HepG2 (cell line): ENCODE measurements around the gene MED22. TPM values are rescaled to one million over a fixed set of nuclear protein-coding genes. Genes with fewer than 3 reads are reported as not detected.

ENCODE experiments used
- GPN1 ChIP-seq: sonication (generic); formaldehyde crosslinking; IDR thresholded peaks from 2 replicates; pipeline ENCODE4 v1.5.1; 2020; ENCODE audit warnings: missing genetic modification reagents, borderline replicate concordance
- LCORL ChIP-seq, 2 experiments: fragments of 450-650 bp in 1 of 2; sonication (generic) in 1 of 2; formaldehyde crosslinking in 1 of 2; IDR thresholded peaks; 2 replicates each; pipeline versions ENCODE4 v1.5.0 to v1.6.1; 2017 to 2020; ENCODE audit warnings: antibody characterized with exemption in 1 of 2, missing genetic modification reagents in 1 of 2
- MBNL3 ChIP-seq: fragments of 250-450 bp; sonication (Bioruptor Pico); conservative IDR thresholded peaks from 2 replicates; pipeline ENCODE4 v1.8.0; 2022; ENCODE audit warnings: mild to moderate bottlenecking, inconsistent platforms
- NR1H2 ChIP-seq: sonication (generic); formaldehyde crosslinking; IDR thresholded peaks from 2 replicates; pipeline ENCODE4 v1.8.1; 2022; ENCODE audit warnings: low read depth, missing genetic modification reagents, borderline replicate concordance
- NRL ChIP-seq: sonication (generic); formaldehyde crosslinking; IDR thresholded peaks from 2 replicates; pipeline ENCODE4 v1.5.0; 2020; ENCODE audit warnings: missing genetic modification reagents, mild to moderate bottlenecking, moderate library complexity, borderline replicate concordance
- PHF20 ChIP-seq: sonication (generic); formaldehyde crosslinking; IDR thresholded peaks from 2 replicates; pipeline ENCODE4 v1.5.0; 2020; ENCODE audit warnings: mild to moderate bottlenecking, missing genetic modification reagents
- POLR2AphosphoS2 ChIP-seq: IDR thresholded peaks from 2 replicates; pipeline ENCODE4 v1.6.1; 2011; ENCODE audit warnings: low read depth, low read length, improper control_type of control experiment
- REXO4 ChIP-seq: sonication (generic); formaldehyde crosslinking; IDR thresholded peaks from 2 replicates; pipeline ENCODE4 v1.8.0; 2022; ENCODE audit warnings: missing genetic modification reagents, mild to moderate bottlenecking, borderline replicate concordance
- SRSF9 ChIP-seq: fragments of 200-400 bp; formaldehyde crosslinking; IDR thresholded peaks from 2 replicates; pipeline ENCODE4 v1.6.1; 2018; ENCODE audit warnings: borderline replicate concordance, mild to moderate bottlenecking, low read depth, low read length; ENCODE audit not compliant: insufficient read depth, poor library complexity, severe bottlenecking
- XRCC5 ChIP-seq: fragments of 200-400 bp; formaldehyde crosslinking; optimal IDR thresholded peaks from 2 replicates; pipeline ENCODE3; 2017; ENCODE audit warnings: mild to moderate bottlenecking, low read length
- ZFP37 ChIP-seq: sonication (generic); formaldehyde crosslinking; IDR thresholded peaks from 2 replicates; pipeline ENCODE4 v1.4.0; 2020; ENCODE audit warnings: missing genetic modification reagents, borderline replicate concordance
- ZFY ChIP-seq: sonication (generic); formaldehyde crosslinking; IDR thresholded peaks from 2 replicates; pipeline ENCODE4 v1.4.0; 2020; ENCODE audit warnings: missing genetic modification reagents
- ZMYM2 ChIP-seq: sonication (generic); formaldehyde crosslinking; IDR thresholded peaks from 2 replicates; pipeline ENCODE4 v1.8.0; 2022; ENCODE audit warnings: mild to moderate bottlenecking, missing genetic modification reagents
- ZNF205 ChIP-seq: IDR thresholded peaks from 2 replicates; pipeline ENCODE4 v1.6.1; 2018; ENCODE audit warnings: missing biosample characterization, missing genetic modification reagents
- ZNF709 ChIP-seq: sonication (generic); formaldehyde crosslinking; IDR thresholded peaks from 2 replicates; pipeline ENCODE4 v1.5.0; 2020; ENCODE audit warnings: mild to moderate bottlenecking, missing genetic modification reagents
- ZSCAN29 ChIP-seq: sonication (generic); formaldehyde crosslinking; conservative IDR thresholded peaks from 2 replicates; pipeline ENCODE4 v1.4.0; 2020; ENCODE audit warnings: mild to moderate bottlenecking, missing genetic modification reagents
- polyA plus RNA-seq, 8 experiments: library from polyadenylated mRNA; depleted of rRNA in 3 of 8; stranded (reverse) in 7 of 8; unstranded in 1 of 8; fragments of >200 nt; fragmentation: Illumina TruSeq in 4 of 8; extraction: Trizol in 4 of 8; gene quantifications; 2 replicates each; pipeline versions ENCODE4 v1.2.1 to v1.2.3, GENCODE V29; 2011 to 2016; ENCODE audit warnings: low read depth in 4 of 8, missing spikeins in 1 of 8, mixed read lengths in 1 of 8; ENCODE audit not compliant: insufficient read depth in 1 of 8
- total RNA-seq, 5 experiments: library from RNA; depleted of rRNA; stranded (reverse); fragments of >200 nt; fragmentation: Illumina TruSeq; extraction: Trizol; gene quantifications; 2 replicates each; pipeline ENCODE4 v1.2.3, GENCODE V29; 2016; ENCODE audit warnings: low read depth in 1 of 5
- TF ChIP-seq, protein P1 (sequence below): IDR thresholded peaks from 2 replicates; pipeline ENCODE4 v1.6.1; 2018; ENCODE audit warnings: missing genetic modification reagents, mild to moderate bottlenecking, missing compliant biosample characterization
- TF ChIP-seq, protein P2 (sequence below): sonication (generic); formaldehyde crosslinking; conservative IDR thresholded peaks from 2 replicates; pipeline ENCODE4 v1.4.0; 2020; ENCODE audit warnings: missing genetic modification reagents
- TF ChIP-seq, protein P3 (sequence below): IDR thresholded peaks from 2 replicates; pipeline ENCODE4 v1.6.1; 2016; ENCODE audit warnings: low read depth, control low read depth
- TF ChIP-seq, protein P4 (sequence below): sonication (generic); formaldehyde crosslinking; IDR thresholded peaks from 2 replicates; pipeline ENCODE4 v1.8.1; 2023; ENCODE audit warnings: missing genetic modification reagents, inconsistent platforms, borderline replicate concordance
- TF ChIP-seq, protein P5 (sequence below), 2 experiments: fragments of 450-650 bp in 1 of 2; sonication (generic) in 1 of 2; formaldehyde crosslinking; IDR thresholded peaks; 2 replicates each; pipeline versions ENCODE4 v1.5.0 to v1.8.0; 2020 to 2022; ENCODE audit warnings: mild to moderate bottlenecking in 1 of 2, missing genetic modification reagents in 1 of 2

MED22 gene
- total and polyA plus RNA-seq, 2 of the 13 experiments (the other 11 are each of a cell fraction or from before 2014, with no cell fraction given): 15.8 to 22.1 TPM

DNA sequence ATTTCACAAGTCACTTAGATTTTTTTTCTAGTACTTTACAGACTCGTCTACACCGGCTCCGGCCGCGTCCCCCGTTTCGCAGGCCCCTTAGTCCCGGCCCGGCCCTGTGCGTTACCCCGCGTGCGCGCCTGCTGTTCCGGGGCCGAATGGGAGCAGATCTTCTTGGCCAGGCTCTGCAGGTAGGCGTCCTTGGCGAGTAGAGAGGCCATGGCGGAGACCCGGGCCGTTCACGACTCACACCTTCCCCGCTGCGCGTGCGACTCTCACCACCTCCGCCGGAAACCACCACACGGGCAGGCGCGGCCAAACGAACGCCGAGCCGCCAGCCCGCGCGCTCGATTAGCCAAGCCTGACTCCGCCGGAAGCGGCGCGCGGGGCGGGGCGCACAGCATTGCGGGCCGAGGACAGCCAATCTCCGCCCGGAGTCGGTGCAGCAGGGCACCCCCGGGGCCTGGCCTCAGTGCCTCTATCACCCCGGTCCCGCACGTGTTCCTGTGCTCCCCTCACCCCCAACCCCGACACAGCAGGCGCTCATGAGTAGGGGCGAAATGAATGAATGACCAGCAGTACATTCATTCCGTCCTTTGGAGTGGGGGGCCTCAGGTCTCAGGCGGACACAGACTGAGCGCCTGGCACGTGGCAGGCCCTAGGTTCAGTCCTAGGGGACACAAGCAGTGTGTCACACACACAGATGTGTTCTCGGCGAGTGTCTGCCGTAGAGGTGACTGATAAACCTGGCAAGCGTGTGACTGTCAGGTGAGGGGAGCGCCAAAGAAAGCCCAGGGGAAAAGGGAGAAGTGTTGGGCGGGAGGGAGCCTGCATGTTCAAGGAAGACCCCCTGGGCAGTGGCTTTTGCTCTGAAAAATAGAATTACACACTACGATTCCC, 11.8 kb downstream of the MED22 start, which contains the start of gene SURF6 (continued):
- TF ChIP-seq, protein P1, sequence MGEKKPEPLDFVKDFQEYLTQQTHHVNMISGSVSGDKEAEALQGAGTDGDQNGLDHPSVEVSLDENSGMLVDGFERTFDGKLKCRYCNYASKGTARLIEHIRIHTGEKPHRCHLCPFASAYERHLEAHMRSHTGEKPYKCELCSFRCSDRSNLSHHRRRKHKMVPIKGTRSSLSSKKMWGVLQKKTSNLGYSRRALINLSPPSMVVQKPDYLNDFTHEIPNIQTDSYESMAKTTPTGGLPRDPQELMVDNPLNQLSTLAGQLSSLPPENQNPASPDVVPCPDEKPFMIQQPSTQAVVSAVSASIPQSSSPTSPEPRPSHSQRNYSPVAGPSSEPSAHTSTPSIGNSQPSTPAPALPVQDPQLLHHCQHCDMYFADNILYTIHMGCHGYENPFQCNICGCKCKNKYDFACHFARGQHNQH (CRISPR knock-in tag): peak; percentile 98
- TF ChIP-seq ZSCAN29 (peak; percentile 99), ZNF709 (peak; percentile 72), ZFP37 (CRISPR knock-in tag) (peak; percentile 82), PHF20 (CRISPR knock-in tag) (peak; percentile 96), LCORL (IDR thresholded peaks at IDR 0.05) (no peak), LCORL (CRISPR knock-in tag; IDR thresholded peaks at IDR 0.05) (peak; percentile 41; the same call in 1 of the 2 replicates), MBNL3 (CRISPR knock-in tag) (no peak), NR1H2 (CRISPR knock-in tag) (peak; percentile 37; the same call in 1 of the 2 replicates), ZMYM2 (peak; percentile 65), POLR2AphosphoS2 (peak; percentile 100), ZFY (peak; percentile 91), NRL (CRISPR knock-in tag) (0 out of 2 replicates have a peak, but pooled peaks have one; percentile 51), SRSF9 (no peak), REXO4 (CRISPR knock-in tag) (no peak), GPN1 (CRISPR knock-in tag) (no peak; the same call in 1 of the 2 replicates), ZNF205 (CRISPR knock-in tag) (peak; percentile 91), XRCC5 (peak; percentile 100)
- TF ChIP-seq, protein P2, sequence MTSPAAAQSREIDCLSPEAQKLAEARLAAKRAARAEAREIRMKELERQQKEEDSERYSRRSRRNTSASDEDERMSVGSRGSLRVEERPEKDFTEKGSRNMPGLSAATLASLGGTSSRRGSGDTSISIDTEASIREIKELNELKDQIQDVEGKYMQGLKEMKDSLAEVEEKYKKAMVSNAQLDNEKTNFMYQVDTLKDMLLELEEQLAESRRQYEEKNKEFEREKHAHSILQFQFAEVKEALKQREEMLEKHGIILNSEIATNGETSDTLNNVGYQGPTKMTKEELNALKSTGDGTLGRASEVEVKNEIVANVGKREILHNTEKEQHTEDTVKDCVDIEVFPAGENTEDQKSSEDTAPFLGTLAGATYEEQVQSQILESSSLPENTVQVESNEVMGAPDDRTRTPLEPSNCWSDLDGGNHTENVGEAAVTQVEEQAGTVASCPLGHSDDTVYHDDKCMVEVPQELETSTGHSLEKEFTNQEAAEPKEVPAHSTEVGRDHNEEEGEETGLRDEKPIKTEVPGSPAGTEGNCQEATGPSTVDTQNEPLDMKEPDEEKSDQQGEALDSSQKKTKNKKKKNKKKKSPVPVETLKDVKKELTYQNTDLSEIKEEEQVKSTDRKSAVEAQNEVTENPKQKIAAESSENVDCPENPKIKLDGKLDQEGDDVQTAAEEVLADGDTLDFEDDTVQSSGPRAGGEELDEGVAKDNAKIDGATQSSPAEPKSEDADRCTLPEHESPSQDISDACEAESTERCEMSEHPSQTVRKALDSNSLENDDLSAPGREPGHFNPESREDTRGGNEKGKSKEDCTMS (CRISPR knock-in tag): no peak
- TF ChIP-seq, protein P3, sequence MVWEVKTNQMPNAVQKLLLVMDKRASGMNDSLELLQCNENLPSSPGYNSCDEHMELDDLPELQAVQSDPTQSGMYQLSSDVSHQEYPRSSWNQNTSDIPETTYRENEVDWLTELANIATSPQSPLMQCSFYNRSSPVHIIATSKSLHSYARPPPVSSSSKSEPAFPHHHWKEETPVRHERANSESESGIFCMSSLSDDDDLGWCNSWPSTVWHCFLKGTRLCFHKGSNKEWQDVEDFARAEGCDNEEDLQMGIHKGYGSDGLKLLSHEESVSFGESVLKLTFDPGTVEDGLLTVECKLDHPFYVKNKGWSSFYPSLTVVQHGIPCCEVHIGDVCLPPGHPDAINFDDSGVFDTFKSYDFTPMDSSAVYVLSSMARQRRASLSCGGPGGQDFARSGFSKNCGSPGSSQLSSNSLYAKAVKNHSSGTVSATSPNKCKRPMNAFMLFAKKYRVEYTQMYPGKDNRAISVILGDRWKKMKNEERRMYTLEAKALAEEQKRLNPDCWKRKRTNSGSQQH: 0 out of 2 replicates have a peak, but pooled peaks have one; percentile 93
- TF ChIP-seq, protein P4, sequence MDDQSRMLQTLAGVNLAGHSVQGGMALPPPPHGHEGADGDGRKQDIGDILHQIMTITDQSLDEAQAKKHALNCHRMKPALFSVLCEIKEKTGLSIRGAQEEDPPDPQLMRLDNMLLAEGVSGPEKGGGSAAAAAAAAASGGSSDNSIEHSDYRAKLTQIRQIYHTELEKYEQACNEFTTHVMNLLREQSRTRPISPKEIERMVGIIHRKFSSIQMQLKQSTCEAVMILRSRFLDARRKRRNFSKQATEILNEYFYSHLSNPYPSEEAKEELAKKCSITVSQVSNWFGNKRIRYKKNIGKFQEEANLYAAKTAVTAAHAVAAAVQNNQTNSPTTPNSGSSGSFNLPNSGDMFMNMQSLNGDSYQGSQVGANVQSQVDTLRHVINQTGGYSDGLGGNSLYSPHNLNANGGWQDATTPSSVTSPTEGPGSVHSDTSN: peak; percentile 78; the same call in 1 of the 2 replicates
- TF ChIP-seq, protein P5, sequence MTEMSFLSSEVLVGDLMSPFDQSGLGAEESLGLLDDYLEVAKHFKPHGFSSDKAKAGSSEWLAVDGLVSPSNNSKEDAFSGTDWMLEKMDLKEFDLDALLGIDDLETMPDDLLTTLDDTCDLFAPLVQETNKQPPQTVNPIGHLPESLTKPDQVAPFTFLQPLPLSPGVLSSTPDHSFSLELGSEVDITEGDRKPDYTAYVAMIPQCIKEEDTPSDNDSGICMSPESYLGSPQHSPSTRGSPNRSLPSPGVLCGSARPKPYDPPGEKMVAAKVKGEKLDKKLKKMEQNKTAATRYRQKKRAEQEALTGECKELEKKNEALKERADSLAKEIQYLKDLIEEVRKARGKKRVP (CRISPR knock-in tag; IDR thresholded peaks at IDR 0.05): peak in 1 of 2 experiments; percentile 66; a peak in 2 of 4 replicates
